ENCODE data around the gene AIFM3. TPM values are rescaled to one million over a fixed set of nuclear protein-coding genes. Genes with fewer than 3 reads are reported as not detected.
A peak's percentile ranks its signal among the peaks of the same experiment; 100 is the strongest.
"Not testable (repeated sequence)": the region's sequence is repeated elsewhere in the genome, so short reads cannot be mapped to it uniquely, and the experiment has no call there.

Gene AIFM3
- total RNA-seq, 1 donor from 2014 or later, result 0.79 TPM

DNA sequence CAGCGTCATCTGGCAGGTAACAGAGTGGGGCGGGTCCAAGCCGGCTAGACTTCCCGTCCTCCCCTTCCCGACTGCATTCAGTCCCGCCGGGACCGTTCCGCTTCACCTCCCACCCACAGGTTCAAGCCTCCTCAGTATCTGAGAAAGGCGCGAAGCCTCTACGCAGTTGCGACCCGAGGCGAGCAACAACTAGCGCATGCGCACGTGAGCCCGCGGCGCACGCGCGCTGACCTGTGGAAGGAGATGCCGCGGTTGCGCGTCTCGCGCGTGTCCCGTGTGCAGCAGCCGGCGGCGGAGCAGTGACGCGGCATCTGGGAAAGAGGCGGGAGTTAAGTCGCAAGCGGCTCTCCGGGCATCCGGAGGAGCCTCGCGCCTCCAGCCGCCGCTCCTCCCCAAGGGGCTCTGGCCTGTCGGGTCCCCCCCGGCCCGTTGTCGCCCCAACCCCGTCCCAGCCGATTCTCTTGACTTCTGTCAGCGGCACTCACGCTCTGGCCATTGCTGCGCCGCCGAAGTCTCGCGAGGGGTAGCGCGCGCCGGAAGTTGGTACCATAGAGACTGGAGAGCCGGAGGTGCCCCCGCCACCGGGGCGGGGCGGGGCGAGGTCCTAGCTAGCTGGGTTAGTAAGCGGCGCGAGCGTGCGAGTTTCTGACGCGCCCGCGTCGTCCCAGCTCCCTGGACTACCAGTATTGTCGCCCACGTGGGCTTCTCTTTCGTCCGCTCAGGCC, 34.7 kb downstream of the AIFM3 start, which contains the start of gene THAP7:
TSS of gene THAP7 (minus strand) at position 518 of the 725 bp plus-strand sequence. CDS start at position 311, 207 bp downstream.
- peaks cover 5% of the 10 kb centered on the region for H3K27me3 Mint-ChIP-seq (ENCODE audit: low read depth)
- H3K27ac Mint-ChIP-seq (ENCODE audit: unreplicated experiment), result peak within 1 kb of the TSS; percentile 99
- peaks cover 26% of the 10 kb centered on the region for H3K4me1 Mint-ChIP-seq
- H3K4me3 Mint-ChIP-seq, result peak within 1 kb of the TSS; percentile 98
- TF ChIP-seq CTCF (conservative IDR thresholded peaks at IDR 0.05), result no peak
- DNase-seq (ENCODE audit: low read depth, low spot score), result peak; percentile 91
- H3K36me3 Mint-ChIP-seq (ENCODE audit: low read depth), result no peaks in the 10 kb centered on the region
- H3K9me3 Mint-ChIP-seq, result no peaks in the 10 kb centered on the region

DNA sequence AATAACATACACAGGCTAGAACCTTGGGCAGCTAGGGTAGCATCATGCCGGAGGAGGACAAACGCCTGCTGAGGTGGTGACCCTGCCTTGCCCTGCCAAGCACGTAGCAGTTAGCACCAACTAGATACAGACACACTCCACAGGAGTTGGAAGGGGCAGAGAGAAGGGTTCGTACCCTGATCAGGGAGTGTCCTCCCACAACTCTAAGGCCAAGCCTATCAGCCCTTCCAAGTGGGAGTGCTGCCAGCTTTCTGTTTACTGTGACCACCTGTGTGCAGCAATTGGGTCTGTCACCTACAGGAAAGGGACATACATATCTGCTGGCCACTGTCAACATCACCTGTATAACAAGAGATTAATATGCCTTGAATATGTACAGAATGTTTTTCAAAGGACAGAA, 36.7 kb downstream of the AIFM3 start:
- Mint-ChIP-seq H3K4me3 (peak overlapping the region; percentile 98), H3K4me1 (peaks cover 26% of the 10 kb centered on the region), H3K36me3 (ENCODE audit: low read depth) (no peaks in the 10 kb centered on the region), H3K27ac (ENCODE audit: unreplicated experiment) (no peak overlapping the region), H3K9me3 (no peaks in the 10 kb centered on the region), H3K27me3 (ENCODE audit: low read depth) (peaks cover 5% of the 10 kb centered on the region)
- no peak for DNase-seq (ENCODE audit: low read depth, low spot score)
- no peak for TF ChIP-seq CTCF (conservative IDR thresholded peaks at IDR 0.05)

GRCh38 chr22:21009208-21009607, 42.2 kb downstream of the AIFM3 start:
- H3K27ac Mint-ChIP-seq (ENCODE audit: unreplicated experiment); H3K36me3 Mint-ChIP-seq (ENCODE audit: low read depth); DNase-seq (ENCODE audit: low read depth, low spot score); H3K27me3 Mint-ChIP-seq (ENCODE audit: low read depth); H3K9me3 Mint-ChIP-seq: not testable (repeated sequence)
- H3K4me3 Mint-ChIP-seq, result peak overlapping the region; percentile 48
- peaks cover 12% of the 10 kb centered on the region for H3K4me1 Mint-ChIP-seq

DNA sequence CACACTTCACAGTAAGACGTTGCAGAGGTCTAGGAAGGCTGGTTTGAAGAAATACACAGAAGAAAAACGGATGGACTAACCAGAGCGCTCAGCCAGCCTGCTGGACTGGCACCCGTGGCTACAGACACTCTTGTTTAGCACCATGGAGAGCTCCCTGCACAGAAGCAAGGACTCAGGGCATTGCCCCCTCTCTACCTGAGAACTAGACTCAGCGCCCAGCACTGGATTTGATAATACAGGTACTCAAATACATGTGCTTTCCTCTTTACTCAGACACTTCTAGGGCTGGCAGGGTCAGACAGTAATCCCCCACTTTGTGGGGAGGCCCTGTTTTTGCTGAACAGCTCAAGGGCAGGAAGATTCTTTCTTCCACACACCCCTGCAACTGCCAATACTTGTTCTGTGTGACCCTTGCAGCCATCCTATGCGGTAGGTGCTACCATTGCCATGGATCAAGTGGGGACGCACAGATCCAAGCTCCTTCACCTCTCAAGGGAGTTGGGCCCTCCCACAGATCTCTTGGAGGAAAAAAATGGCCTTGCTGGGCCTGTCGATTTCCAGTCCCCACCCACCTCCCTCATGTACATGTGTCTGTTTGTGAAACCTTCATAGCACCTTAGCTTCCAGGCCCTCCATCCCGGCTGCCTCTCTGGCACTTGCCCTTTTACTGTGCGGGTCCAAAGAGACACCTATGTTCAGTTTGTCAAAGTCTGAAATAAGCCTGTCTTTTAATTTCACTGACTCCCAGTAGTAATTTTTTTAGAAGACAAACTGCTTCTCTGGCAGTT, 42.8 kb downstream of the AIFM3 start:
- no peak overlapping the region for H3K27ac Mint-ChIP-seq (ENCODE audit: unreplicated experiment)
- H3K27me3 Mint-ChIP-seq (ENCODE audit: low read depth), result no peaks in the 10 kb centered on the region
- H3K36me3 Mint-ChIP-seq (ENCODE audit: low read depth), result no peaks in the 10 kb centered on the region
- peaks cover 18% of the 10 kb centered on the region for H3K4me1 Mint-ChIP-seq
- TF ChIP-seq CTCF (conservative IDR thresholded peaks at IDR 0.05), result no peak
- DNase-seq (ENCODE audit: low read depth, low spot score), result peak; percentile 28
- no peaks in the 10 kb centered on the region for H3K9me3 Mint-ChIP-seq
- H3K4me3 Mint-ChIP-seq, result peak overlapping the region; percentile 48

DNA sequence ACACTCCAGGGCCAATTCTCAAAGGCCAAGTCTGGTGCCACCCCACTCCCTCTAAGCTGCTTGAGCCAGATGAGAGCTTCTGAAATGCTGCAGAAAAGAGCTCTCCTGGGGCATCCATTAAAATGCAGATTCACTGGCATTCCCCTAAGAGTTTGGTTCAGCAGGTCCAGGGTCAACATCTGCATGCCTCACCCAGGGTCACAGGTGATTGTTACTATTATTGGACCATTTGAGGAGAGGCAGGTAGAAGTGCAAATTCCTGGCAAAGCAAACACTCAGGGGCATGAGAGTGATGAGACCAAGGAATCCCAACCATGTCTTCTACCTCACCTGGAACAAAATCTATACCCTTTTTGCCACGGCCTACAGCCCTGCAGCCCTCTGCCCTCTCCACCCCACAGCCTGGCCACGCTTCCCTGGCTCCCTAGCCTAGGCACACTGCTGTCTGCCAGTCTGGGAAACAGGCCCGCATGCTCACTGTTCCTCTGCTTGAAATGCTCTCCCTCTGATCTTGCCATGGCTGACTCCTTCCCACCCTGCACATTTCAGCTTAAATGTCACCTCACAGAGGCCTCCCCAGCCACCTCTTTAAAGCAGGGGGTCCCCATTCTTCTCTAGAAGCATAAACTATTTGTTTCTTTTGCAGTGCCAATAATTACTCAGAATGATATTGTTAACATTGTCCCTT, 43.5 kb downstream of the AIFM3 start:
- H3K27me3 Mint-ChIP-seq (ENCODE audit: low read depth), result no peaks in the 10 kb centered on the region
- DNase-seq (ENCODE audit: low read depth, low spot score), result no peak
- peaks cover 25% of the 10 kb centered on the region for H3K4me1 Mint-ChIP-seq
- no peak for TF ChIP-seq CTCF (conservative IDR thresholded peaks at IDR 0.05)
- no peaks in the 10 kb centered on the region for H3K9me3 Mint-ChIP-seq
- peak overlapping the region; percentile 48 for H3K4me3 Mint-ChIP-seq
- H3K27ac Mint-ChIP-seq (ENCODE audit: unreplicated experiment), result no peak overlapping the region
- H3K36me3 Mint-ChIP-seq (ENCODE audit: low read depth), result no peaks in the 10 kb centered on the region

Data from neural crest cell (in vitro differentiated cells).